NCI-H1417 treated with DMSO at 0.1 percent for 48 hours (cell line): ENCODE measurements around the gene ZFP69B.
"Not testable (repeated sequence)": the region's sequence is repeated elsewhere in the genome, so short reads cannot be mapped to it uniquely, and the experiment has no call there.

Experiments
- DNase-seq: peaks from one replicate; lab custom pipeline; 2025; lab: John Stamatoyannopoulos, UW

Gene ZFP69B

DNA sequence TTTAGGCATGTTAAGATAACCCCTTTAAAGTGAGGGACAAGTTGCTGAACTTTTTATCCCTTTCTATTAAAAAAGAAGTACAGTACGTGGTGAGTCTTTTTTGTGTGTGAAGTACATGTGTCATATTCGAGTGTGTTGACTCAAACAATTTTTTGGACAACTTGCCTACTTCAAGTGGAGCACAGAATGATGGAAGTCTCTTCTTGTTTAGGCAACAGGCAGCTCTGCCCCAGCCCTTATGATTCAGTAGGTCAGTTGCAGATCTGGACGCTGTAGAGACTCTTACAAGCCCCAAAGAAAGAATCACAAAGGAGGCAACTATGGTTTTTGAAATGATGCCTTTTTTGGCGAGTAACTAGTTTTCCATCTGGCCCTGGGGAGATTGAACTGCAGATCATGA lies 14.4 kb upstream of the ZFP69B start:
- DNase-seq, result no peak

DNA sequence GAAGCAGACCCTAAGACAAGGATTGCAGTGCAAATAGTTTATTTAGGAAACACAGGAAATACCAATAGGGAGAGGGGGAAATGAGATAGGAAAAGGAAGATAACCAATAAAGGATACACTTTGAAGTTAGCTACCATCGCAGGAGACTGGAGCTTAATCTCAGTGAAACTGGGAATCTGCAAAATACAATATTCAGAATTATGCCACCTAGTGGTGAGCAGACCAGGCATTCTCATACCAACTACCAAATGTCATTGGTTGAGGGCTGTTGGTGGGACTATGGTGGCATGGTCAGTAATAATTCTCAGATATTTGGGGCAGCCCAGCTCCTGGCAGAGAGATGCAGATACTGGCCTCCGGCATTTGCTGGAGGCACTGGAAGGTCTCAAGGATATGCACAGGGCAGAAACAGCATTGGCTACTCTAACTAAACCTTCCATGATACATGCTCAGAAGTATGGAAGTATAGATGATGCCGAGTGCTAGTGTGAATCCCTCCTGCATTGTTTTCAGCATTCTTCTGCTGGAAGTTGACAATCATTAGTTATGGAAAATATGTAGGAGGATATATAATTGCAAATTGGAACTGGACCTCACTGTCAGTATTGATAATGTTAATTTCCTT lies 11.8 kb upstream of the ZFP69B start:
- DNase-seq, result no peak

DNA sequence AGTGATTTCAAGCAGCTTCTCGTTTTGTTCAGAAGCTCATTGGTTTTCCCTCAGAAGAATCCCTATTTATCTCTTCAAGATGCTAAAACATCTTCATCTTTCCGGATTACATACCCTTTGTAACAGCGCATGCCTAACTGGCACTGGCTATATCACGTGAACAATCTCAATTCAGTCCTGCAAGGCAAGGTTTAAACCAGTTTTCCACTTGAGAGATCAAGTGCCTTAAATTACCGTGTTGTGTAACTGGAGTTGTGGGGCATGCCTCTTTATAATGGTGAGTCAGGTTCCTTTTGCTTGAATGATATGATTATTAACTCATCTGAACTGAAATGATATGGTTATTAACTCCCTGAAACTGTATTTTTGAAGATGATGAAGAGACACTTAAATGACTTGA lies 11.0 kb upstream of the ZFP69B start:
- no peak for DNase-seq

DNA sequence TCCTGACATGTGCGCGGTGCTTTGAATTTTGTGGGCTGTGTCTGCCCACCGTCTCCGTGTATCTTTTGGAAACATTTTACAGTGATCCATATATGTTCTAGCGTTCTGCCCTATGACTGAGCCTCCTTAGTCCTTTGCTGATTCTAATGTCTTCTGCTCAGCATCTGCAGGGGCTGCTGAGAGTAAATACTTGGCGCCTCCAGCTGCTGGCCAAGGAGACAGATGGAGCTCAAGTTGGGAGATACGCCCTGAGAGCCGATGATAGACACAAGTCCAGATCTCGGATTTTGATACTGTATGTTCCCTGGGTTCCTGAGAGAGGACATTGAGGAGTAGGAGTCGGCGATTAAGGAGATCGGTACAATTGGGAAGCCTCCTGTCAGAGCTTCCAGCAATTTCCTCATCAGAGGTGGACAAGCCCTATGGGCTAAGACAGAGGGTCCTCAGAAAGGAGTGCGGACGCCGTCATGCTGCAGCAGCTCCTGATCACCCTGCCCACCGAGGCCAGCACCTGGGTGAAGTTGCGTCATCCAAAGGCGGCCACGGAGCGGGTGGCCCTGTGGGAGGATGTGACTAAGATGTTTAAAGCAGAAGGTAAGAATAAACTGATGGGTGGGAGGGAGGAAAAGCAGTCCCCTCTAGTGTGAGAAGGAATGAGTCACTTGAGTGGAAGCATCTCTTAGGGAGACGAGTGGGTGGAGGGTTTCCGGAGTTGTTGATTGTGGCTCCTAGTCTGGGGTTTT lies 390 bp downstream of the ZFP69B start:
- no peak for DNase-seq

DNA sequence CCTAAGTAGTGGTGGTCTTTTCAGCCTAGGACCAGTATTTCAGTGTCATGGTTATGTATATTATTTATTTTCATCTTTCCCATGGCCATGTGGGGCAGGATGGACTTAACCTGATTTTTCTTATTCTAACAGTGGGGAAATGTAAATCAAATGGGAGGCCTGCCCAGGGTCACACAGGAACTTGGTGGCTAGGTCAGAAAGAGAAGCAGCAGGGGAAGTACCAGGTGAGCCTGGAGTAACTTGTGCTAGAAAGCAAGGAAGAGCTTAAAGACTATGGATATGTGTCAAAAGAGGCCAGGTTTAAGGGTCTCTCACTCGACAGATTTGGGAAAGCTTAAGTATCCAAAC lies 936 bp downstream of the ZFP69B start:
- DNase-seq, result no peak

DNA sequence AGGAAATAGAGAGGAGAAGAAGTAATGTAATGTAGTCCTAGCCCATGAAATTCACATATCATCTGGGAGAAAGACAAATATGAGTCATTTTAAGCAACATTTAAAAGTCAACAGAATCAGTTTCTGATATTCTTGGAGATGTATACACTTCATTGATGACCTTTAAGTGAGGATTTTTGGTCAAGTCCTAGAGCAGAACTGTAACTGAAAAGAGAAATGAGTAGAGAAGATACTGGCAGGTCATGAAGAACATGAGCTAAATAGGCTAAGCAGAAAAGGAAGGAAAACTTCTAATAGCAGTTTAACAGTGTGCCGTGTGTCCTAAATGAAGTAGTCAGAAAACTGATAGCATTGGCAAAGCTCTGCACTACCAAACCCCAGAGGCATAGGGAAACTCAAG lies 4.6 kb downstream of the ZFP69B start:
- no peak for DNase-seq

DNA sequence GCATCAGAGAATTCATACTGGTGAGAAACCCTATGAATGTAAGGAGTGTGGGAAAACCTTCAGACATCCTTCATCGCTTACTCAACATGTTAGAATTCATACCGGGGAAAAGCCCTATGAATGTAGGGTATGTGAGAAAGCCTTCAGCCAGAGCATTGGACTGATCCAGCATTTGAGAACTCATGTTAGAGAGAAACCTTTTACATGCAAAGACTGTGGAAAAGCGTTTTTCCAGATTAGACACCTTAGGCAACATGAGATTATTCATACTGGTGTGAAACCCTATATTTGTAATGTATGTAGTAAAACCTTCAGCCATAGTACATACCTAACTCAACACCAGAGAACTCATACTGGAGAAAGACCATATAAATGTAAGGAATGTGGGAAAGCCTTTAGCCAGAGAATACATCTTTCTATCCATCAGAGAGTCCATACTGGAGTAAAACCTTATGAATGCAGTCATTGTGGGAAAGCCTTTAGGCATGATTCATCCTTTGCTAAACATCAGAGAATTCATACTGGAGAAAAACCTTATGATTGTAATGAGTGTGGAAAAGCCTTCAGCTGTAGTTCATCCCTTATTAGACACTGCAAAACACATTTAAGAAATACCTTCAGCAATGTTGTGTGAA lies 12.8 kb downstream of the ZFP69B start:
- DNase-seq, result no peak

DNA sequence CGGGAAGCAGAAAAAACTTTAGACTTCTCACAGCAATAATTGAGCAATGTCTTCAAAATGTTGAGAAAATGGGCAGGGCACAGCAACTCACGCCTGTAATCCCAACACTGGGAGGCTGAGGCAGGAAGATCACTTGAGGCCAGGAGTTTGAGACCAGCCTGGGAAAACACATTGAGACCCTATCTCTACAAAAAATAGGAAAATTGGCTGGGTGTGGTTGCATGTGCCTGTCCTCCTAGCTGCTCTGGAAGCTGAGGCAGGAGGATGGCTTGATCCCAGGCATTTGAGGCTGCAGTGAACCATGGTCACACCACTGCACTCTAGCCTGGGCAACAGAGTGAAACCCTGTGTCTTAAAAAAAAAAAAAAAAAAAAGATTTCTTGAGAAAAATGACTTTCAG lies 19.1 kb downstream of the ZFP69B start:
- DNase-seq, result no peak

DNA sequence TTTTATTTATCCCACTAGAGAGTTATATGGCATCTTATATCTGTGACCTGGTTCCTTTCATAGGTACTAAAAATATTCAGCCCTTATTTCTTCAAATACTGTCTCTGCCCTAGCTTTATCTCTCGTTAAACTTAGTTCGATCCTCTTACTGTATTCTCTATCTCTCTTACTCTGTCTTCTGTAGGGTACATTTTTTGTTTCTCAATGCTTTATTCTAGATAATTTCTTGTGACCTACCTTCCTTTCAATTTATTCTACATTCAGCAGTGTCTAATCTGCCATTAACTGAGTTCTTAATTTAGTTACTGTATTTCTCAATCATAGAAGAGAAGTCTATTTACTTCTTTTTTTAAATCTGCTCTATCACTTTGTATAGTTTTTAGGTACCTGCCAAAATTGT lies 25.0 kb downstream of the ZFP69B start:
- DNase-seq, result no peak

DNA sequence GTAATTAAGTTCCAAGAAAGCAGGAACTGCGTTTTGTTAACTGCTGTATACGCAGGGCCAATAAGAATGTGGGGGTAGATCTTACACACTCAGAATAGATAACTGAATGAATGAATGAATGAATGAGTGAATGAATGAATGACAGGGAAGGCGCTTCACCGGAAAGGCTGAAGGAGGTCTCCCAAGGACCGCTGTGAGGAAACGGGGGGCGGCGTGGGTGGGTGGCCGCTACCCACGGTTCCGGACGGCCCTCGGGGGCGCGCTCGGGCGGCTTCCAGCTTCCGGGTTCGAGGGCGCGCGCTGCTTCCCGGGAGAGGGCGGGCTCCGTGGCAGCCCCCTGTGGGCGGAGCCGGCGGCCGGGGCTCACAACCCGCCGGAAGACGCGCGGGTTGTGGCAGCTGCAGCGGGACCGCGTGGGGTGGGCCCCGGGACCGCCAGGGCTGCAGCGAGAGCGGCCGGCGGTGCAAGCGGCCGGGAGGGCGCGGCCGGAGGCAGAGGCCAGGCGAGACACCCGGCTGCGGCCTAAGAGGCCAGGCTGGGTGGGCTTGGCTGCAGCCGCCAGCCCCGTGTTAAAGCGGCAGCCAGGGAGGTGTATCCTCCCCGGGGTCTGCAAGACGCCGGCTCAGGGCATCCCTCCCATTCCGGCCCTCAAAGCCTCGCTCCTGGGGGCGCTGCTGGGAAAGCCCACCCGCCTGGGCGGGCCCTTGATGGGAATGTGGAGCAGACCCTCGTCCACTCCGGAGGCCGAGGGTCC lies 26.8 kb downstream of the ZFP69B start, which contains the start of gene ZFP69:
TSS of gene ZFP69 (plus strand) at position 367 of the 754 bp plus-strand sequence. CDS start 2,072 bp downstream, outside the sequence.
- peak; percentile 13 for DNase-seq

DNA sequence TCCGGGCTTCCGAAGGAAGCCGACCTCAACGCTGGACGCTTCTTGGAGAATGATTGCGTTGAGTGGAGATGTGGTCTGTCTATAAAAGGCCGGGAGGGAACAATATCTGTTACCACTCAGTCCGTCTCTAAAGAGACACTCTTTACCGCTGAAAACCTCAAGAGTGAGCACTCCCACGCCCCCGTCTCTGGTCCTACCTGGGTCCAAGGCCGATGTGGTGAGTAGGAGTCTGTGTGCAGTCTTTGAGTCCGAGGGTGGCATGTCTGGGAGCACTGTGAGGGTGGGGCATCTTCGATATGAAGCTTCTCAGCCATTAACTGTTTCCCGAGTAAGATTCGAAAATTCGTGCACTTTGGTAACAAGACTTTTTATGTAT lies 27.4 kb downstream of the ZFP69B start:
- DNase-seq, result no peak

DNA sequence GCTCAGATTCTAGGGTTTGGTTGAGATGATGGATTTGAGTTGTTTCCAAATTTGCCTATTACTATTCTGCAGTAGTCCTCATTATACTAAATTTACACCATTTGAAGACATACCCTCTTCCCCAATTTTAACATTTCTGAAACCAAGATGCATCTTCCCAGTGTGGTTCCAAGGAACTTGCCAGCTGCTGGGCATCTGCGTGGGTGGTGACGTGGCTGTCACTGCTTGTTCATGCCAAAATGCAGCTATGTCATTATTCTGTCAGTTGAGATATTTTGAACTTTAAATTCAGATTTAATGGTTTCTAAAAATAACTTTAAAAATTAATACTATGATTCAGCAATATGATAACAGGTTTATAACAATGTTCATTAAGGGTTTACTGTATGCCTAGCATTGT lies 28.0 kb downstream of the ZFP69B start:
- DNase-seq, result no peak

DNA sequence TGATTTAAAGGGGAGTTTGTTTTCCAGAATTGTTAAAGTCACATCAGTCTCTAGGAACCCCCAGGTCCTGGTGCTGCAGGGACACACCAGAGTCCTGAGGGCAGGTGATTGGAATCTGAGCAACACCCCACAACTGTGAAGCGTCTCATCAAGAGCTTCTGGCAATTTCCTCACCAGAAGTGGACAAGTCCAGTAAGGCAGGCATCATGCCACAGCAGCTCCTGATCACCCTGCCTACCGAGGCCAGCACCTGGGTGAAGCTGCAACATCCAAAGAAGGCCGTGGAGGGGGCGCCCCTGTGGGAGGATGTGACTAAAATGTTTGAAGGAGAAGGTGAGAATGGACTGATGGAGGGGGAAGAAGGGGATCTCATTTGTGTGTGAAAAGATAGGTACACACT lies 28.9 kb downstream of the ZFP69B start:
- no peak for DNase-seq

DNA sequence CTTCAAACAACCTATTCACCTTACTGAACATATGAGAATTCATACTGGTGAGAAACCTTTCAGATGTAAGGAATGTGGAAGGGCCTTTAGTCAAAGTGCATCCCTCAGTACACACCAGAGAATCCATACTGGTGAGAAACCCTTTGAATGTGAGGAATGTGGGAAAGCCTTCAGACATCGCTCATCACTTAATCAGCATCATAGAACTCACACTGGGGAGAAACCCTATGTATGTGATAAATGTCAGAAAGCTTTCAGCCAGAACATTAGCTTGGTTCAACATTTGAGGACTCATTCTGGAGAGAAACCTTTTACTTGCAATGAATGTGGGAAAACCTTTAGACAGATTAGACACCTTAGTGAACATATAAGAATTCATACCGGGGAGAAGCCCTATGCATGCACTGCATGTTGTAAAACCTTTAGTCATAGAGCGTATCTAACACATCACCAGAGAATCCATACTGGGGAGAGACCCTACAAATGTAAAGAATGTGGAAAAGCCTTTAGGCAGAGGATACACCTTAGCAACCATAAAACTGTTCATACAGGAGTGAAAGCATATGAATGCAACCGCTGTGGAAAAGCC lies 45.1 kb downstream of the ZFP69B start:
- DNase-seq, result no peak

DNA sequence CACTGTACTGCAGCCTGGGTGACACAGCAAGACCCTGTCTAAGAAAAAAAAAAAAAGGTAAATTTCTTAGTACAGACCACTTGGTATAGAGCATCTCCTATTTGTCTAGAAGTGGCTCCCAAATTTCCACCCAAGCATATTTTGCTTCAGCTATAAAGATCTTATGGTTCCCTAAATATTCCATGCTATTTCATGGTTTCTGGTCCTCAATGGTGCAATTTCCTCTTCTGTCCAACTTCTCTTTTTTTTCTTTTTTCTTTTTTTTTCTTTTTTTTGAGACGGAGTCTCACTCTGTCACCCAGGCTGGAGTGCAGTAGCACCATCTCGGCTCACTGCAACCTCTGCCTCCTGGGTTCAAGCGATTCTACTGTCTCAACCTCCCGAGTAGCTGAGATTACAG lies 52.4 kb downstream of the ZFP69B start:
- not testable (repeated sequence) for DNase-seq

DNA sequence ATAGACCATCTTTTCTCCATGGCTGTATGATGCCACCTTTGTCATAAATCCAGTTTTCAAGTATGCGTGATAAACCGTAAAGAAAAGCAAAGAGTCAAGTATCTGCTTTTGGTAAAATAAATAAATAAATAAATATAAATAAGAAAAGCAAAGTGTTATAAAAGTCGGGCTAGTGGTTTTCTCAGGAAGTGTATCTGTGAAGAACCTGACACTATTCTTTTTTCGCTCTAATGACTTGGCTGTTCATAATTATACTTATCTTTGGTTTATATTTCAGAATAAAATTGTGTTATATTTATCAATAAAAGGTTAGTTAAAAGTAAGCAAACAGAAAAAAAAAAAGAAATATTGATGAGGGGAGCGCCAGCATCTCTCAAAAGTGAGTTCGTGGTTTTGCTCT lies 57.7 kb downstream of the ZFP69B start:
- no peak for DNase-seq

DNA sequence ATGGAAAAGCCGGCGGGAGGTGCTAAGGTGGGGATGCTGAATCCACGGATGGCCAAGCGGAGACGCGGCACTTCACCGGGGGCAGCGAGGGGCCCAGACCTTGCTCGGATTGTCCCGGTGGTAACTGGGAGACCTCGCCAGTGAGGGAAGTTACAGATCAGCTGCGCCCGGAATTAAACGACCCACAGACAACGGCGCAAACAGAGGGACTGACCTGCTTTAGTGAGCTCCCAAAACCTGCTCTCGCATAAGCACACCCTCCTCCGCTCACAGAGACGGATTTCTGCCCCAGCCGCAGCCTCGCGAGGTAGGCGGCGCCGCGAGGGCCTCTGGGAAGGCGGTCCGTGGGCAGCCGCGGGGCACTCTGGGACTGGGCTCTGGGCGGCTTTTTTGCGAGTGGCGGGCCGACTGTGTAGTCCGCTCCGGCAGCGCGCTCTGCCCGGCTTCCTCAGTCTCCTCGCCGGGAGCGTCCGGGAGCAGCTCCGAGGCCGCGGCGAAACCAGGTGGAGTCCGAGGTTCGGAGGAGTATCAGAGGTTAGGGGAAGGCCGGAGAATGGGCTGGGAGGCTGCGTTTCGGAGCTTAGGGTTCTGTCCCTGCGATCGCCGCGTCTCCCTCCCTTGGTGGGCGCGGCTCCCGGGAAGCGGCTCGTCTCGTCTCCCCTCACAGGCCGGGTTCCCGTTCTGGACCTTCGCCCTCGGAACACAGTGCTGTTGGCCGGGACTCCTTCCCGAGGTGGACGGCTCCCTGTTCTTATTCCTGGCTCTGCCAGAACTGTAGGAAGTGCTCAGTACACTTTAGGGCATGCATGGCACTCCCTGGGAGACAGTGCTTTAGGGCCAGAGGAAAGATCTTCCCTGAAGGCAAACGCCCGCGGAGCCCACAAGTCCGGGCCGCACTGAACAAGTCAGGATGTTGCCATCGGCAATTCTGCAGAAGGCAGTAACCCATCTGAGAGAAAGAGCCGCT lies 58.4 kb downstream of the ZFP69B start, which contains the start of gene EXO5:
TSS of gene EXO5 (plus strand) at position 393 of the 967 bp plus-strand sequence. CDS start 5,778 bp downstream, outside the sequence.
- DNase-seq, result peak; percentile 30
